Activated CD8-positive, alpha-beta T cell treated with anti-CD3 and anti-CD28 coated beads for 36 hours (primary cell): ENCODE results near the gene CIAO3. TPM values are rescaled to one million over a fixed set of nuclear protein-coding genes. Genes with fewer than 3 reads are reported as not detected.
A peak's percentile ranks its signal among the peaks of the same experiment; 100 is the strongest.

Experiments
- ATAC-seq: fragments of 200-7000 bp; cut with Tn5 transposase; one replicate; pipeline ENCODE4 v1.10.0; 2021; ENCODE audit warnings: mild to moderate bottlenecking, moderate library complexity
- CTCF ChIA-PET: fragments of 350-600 bp; sonication (Branson Sonifier 250); formaldehyde crosslinking; loops from one replicate; lab custom pipeline; 2021; ENCODE audit warnings: antibody characterized with exemption; lab: Charles Lee
- POLR2A ChIA-PET: fragments of 350-600 bp; sonication (Branson Sonifier 250); formaldehyde crosslinking; loops from one replicate; lab custom pipeline; 2021; ENCODE audit warnings: antibody characterized with exemption; lab: Charles Lee
- DNase-seq: peaks from one replicate; pipeline ENCODE4 v3.0.0-alpha.2; 2020
- H3K27ac Mint-ChIP-seq: one replicate; pipeline ENCODE4 v1.8.0; 2021; ENCODE audit warnings: mild to moderate bottlenecking, mixed read lengths
- H3K27me3 Mint-ChIP-seq: one replicate; pipeline ENCODE4 v1.8.0; 2021; ENCODE audit warnings: mixed read lengths
- H3K36me3 Mint-ChIP-seq: one replicate; pipeline ENCODE4 v1.8.0; 2021; ENCODE audit warnings: low read depth, mixed read lengths
- H3K4me1 Mint-ChIP-seq: one replicate; pipeline ENCODE4 v1.8.0; 2021; ENCODE audit warnings: low read depth, mixed read lengths
- H3K4me3 Mint-ChIP-seq: one replicate; pipeline ENCODE4 v1.8.0; 2021; ENCODE audit warnings: mild to moderate bottlenecking, moderate library complexity, mixed read lengths
- H3K9me3 Mint-ChIP-seq: one replicate; pipeline ENCODE4 v1.8.0; 2021; ENCODE audit warnings: mixed read lengths
- CTCF ChIP-seq: fragments of 200-600 bp; IDR thresholded peaks from one replicate; pipeline ENCODE4 v1.8.0; 2022; ENCODE audit warnings: antibody characterized with exemption, mild to moderate bottlenecking
- intact Hi-C: fragments of 100-400 bp; cut with micrococcal nuclease; formaldehyde crosslinking; loops from one replicate; pipeline ENCODE4 v1.10.0; 2022
- total RNA-seq, 2 experiments: library from RNA; stranded (reverse); gene quantifications; one replicate each; pipeline ENCODE4 v1.2.3, GENCODE V29; 2021

CIAO3 gene
- total RNA-seq, 2 experiments from 2014 or later = 21.3 to 25.0 TPM

GRCh38 chr16:787978-788398 lies 47.2 kb upstream of the CIAO3 start, which contains the start of gene RPUSD1:
RPUSD1 (minus strand) TSS chr16:788381; CDS start chr16:787737, 644 bp downstream.
- ATAC-seq (peak; percentile 6), DNase-seq (no peak)
- no peaks in the 10 kb centered on the region for H3K27me3 Mint-ChIP-seq
- TF ChIP-seq CTCF = no peak
- peaks cover 19% of the 10 kb centered on the region for H3K36me3 Mint-ChIP-seq
- no peaks in the 10 kb centered on the region for H3K9me3 Mint-ChIP-seq
- peaks cover 9% of the 10 kb centered on the region for H3K4me1 Mint-ChIP-seq
- ChIA-PET POLR2A (interaction anchor here (1.0 kb wide), 1 partner anchor 87 kb away, joined by 3 read pairs; no protein-coding TSS in a partner anchor), CTCF (interaction anchor here (1.3 to 7.7 kb wide), 3 partner anchors 48 to 75 kb away, joined by 5 to 149 read pairs (median 6); partner anchors contain the start of genes CIAO3 and METRN)
- H3K4me3 Mint-ChIP-seq = peak within 1 kb of the TSS; percentile 87
- H3K27ac Mint-ChIP-seq = peak within 1 kb of the TSS; percentile 78
- intact Hi-C loops = no loop called here

- DNase-seq = no peak
- H3K4me3 Mint-ChIP-seq = peak overlapping the region; percentile 87
- H3K27ac Mint-ChIP-seq = peak overlapping the region; percentile 78
- TF ChIP-seq CTCF = no peak
- CTCF ChIA-PET = interaction anchor here (7.7 kb wide), 1 partner anchor 74 kb away, joined by 149 read pairs; the partner anchor contains the start of gene METRN
- no peak for ATAC-seq
- peaks cover 9% of the 10 kb centered on the region for H3K4me1 Mint-ChIP-seq
- POLR2A ChIA-PET = interaction anchor here (0.6 to 1.4 kb wide), 7 partner anchors 11 to 99 kb away, joined by 3 to 5 read pairs (median 3); partner anchors contain the start of gene ANTKMT
- H3K36me3 Mint-ChIP-seq = peaks cover 19% of the 10 kb centered on the region
- no peaks in the 10 kb centered on the region for H3K9me3 Mint-ChIP-seq
- H3K27me3 Mint-ChIP-seq = no peaks in the 10 kb centered on the region
- intact Hi-C loops = no loop called here
Observed at GRCh38 chr16:787321-787966, 46.6 kb upstream of the CIAO3 start.

GRCh38 chr16:785563-786535 lies 45.1 kb upstream of the CIAO3 start:
- POLR2A ChIA-PET = interaction anchor here (0.9 to 2.0 kb wide), 6 partner anchors 18 to 70 kb away, joined by 3 to 7 read pairs (median 4); no protein-coding TSS in a partner anchor
- no peak for ATAC-seq

GRCh38 chr16:784431-784830 lies 43.6 kb upstream of the CIAO3 start:
- intact Hi-C loops = loop anchor here (2.0 kb wide), 1 partner anchor 72 kb away; no protein-coding TSS in a partner anchor
- Mint-ChIP-seq H3K27ac (no peak overlapping the region), H3K27me3 (no peaks in the 10 kb centered on the region), H3K36me3 (peaks cover 9% of the 10 kb centered on the region), H3K4me3 (no peak overlapping the region), H3K4me1 (peaks cover 2% of the 10 kb centered on the region), H3K9me3 (no peaks in the 10 kb centered on the region)
- CTCF ChIA-PET = interaction anchor here (1.0 to 7.7 kb wide), 17 partner anchors 8 to 271 kb away, joined by 3 to 149 read pairs (median 5); partner anchors contain the start of genes CCDC78, CIAO3 and METRN
- DNase-seq (no peak), ATAC-seq (no peak)
- POLR2A ChIA-PET = interaction anchor here (0.8 to 2.0 kb wide), 4 partner anchors 45 to 109 kb away, joined by 3 to 7 read pairs (median 4); partner anchors contain the start of gene RHBDL1
- TF ChIP-seq CTCF = no peak

More at GRCh38 chr16:785563-786535, 45.1 kb upstream of the CIAO3 start:
- intact Hi-C loops = loop anchor here (2.0 kb wide), 1 partner anchor 73 kb away; no protein-coding TSS in a partner anchor
- CTCF ChIA-PET = interaction anchor here (0.7 to 7.7 kb wide), 23 partner anchors 9 to 270 kb away, joined by 3 to 149 read pairs (median 4); partner anchors contain the start of genes CCDC78, CIAO3 and METRN
- Mint-ChIP-seq H3K4me1 (peaks cover 5% of the 10 kb centered on the region), H3K4me3 (peak overlapping the region; percentile 48), H3K36me3 (peaks cover 9% of the 10 kb centered on the region), H3K27me3 (no peaks in the 10 kb centered on the region), H3K27ac (no peak overlapping the region), H3K9me3 (no peaks in the 10 kb centered on the region)
- peak; percentile 86 for DNase-seq
- TF ChIP-seq CTCF = peak; percentile 87
